SK-N-SH (cell line): ENCODE results near the gene ROBO1. TPM values are rescaled to one million over a fixed set of nuclear protein-coding genes. Genes with fewer than 3 reads are reported as not detected.

Experiments used
- CTCF ChIA-PET: fragments of 300-600, 350-600 bp; formaldehyde crosslinking; extraction: SDS; loops from one replicate; lab custom pipeline; 2021; lab: Yijun Ruan, JAX
- POLR2A ChIA-PET: fragments of 350-600 bp; sonication (Branson Sonifier 250); formaldehyde crosslinking; extraction: SDS; loops from one replicate; lab custom pipeline; 2020; ENCODE audit warnings: antibody characterized with exemption, inconsistent platforms; lab: Yijun Ruan, JAX
- DNase-seq: peaks from one replicate; pipeline ENCODE4 v3.0.0; 2012
- H2AFZ ChIP-seq: fragments of 200-600 bp; sonication (generic); 2 replicates; pipeline ENCODE4 v1.8.1; 2016; ENCODE audit warnings: antibody characterized with exemption, mild to moderate bottlenecking, low read depth
- H3F3A ChIP-seq: fragments of 200-600 bp; sonication (generic); replicated peaks from 2 replicates; pipeline ENCODE3; 2016; ENCODE audit warnings: antibody characterized with exemption, mild to moderate bottlenecking; ENCODE audit not compliant: insufficient read depth
- H3K27ac ChIP-seq, 2 experiments: fragments of 200-500 bp in 1 of 2; fragments of 200-600 bp in 1 of 2; sonication (Bioruptor generic) in 1 of 2; sonication (generic), shearing (Covaris generic) in 1 of 2; 2 replicates each; pipeline versions ENCODE4 v1.5.1 to v1.6.1; 2014 to 2016; ENCODE audit warnings: low read depth in 2 of 2, inconsistent platforms in 1 of 2, low read length in 1 of 2, mild to moderate bottlenecking in 1 of 2, mixed read lengths in 1 of 2
- H3K27me3 ChIP-seq: fragments of 200-600 bp; sonication (generic), shearing (Covaris generic); 2 replicates; pipeline ENCODE4 v1.6.1; 2016; ENCODE audit warnings: mixed run types; ENCODE audit not compliant: insufficient read depth
- H3K36me3 ChIP-seq, 2 experiments: fragments of 200-500 bp in 1 of 2; fragments of 200-600 bp in 1 of 2; sonication (Bioruptor generic) in 1 of 2; sonication (generic) in 1 of 2; replicated peaks in 1 of 2; 2 replicates each; pipeline versions ENCODE3 to v1.5.1; 2014 to 2016; ENCODE audit warnings: low read length in 1 of 2, mild to moderate bottlenecking in 1 of 2; ENCODE audit not compliant: insufficient read depth in 2 of 2, control insufficient read depth in 1 of 2
- H3K4me1 ChIP-seq, 2 experiments: fragments of 200-500 bp in 1 of 2; fragments of 200-600 bp in 1 of 2; sonication (Bioruptor generic) in 1 of 2; sonication (generic), shearing (Covaris generic) in 1 of 2; 2 replicates each; pipeline versions ENCODE4 v1.5.1 to v1.6.1; 2014 to 2016; ENCODE audit warnings: low read depth in 1 of 2, low read length in 1 of 2, mixed run types in 1 of 2; ENCODE audit not compliant: insufficient read depth in 2 of 2, control insufficient read depth in 1 of 2
- H3K4me2 ChIP-seq: fragments of 200-600 bp; sonication (generic), shearing (Covaris generic); 2 replicates; pipeline ENCODE4 v1.6.1; 2017; ENCODE audit warnings: mixed run types
- H3K4me3 ChIP-seq, 2 experiments: fragments of 200-500 bp in 1 of 2; fragments of 200-600 bp in 1 of 2; sonication (Bioruptor generic) in 1 of 2; sonication (generic), shearing (Covaris generic) in 1 of 2; 2 replicates each; pipeline versions ENCODE4 v1.5.1 to v1.8.1; 2014 to 2016; ENCODE audit warnings: low read depth in 2 of 2, inconsistent platforms in 1 of 2, low read length in 1 of 2, mild to moderate bottlenecking in 1 of 2, mixed read lengths in 1 of 2, moderate library complexity in 1 of 2
- H3K79me2 ChIP-seq: fragments of 200-600 bp; sonication (generic); 2 replicates; pipeline ENCODE4 v1.8.1; 2017; ENCODE audit warnings: mild to moderate bottlenecking; ENCODE audit not compliant: insufficient read depth
- H3K9ac ChIP-seq: fragments of 200-600 bp; sonication (generic); 2 replicates; pipeline ENCODE4 v1.6.1; 2017; ENCODE audit warnings: mixed run types
- H3K9me2 ChIP-seq: fragments of 200-600 bp; sonication (generic); 2 replicates; pipeline ENCODE4 v1.6.1; 2017; ENCODE audit warnings: mixed run types
- H3K9me3 ChIP-seq: fragments of 200-600 bp; sonication (generic); 2 replicates; pipeline ENCODE4 v1.6.1; 2017; ENCODE audit warnings: mixed run types, mild to moderate bottlenecking, moderate library complexity
- H4K20me1 ChIP-seq: fragments of 200-600 bp; sonication (generic); 2 replicates; pipeline ENCODE4 v1.6.1; 2017; ENCODE audit warnings: mild to moderate bottlenecking, mixed run types; ENCODE audit not compliant: insufficient read depth
- ELF1 ChIP-seq: IDR thresholded peaks from 2 replicates; pipeline ENCODE4 v1.4.0; 2012
- EZH2phosphoT487 ChIP-seq: fragments of 200-600 bp; sonication (generic); IDR thresholded peaks from 2 replicates; pipeline ENCODE4 v1.6.1; 2017; ENCODE audit warnings: low read depth, mixed run types, mild to moderate bottlenecking, antibody characterized with exemption, moderate library complexity, borderline replicate concordance
- FOSL2 ChIP-seq: IDR thresholded peaks from 2 replicates; pipeline ENCODE4 v1.4.0; 2012; ENCODE audit warnings: low read depth, mild to moderate bottlenecking, moderate library complexity, borderline replicate concordance
- GATA2 ChIP-seq: sonication (generic); formaldehyde crosslinking; IDR thresholded peaks from 2 replicates; pipeline ENCODE4 v1.5.0; 2020; ENCODE audit warnings: mild to moderate bottlenecking, missing genetic modification reagents
- IRF3 ChIP-seq: fragments of 150-350 bp; IDR thresholded peaks from 2 replicates; pipeline ENCODE4 v1.6.1; 2016; ENCODE audit warnings: mild to moderate bottlenecking, low read depth, low read length
- MEF2A ChIP-seq: IDR thresholded peaks from 2 replicates; pipeline ENCODE4 v1.4.0; 2012; ENCODE audit warnings: low read depth, borderline replicate concordance
- NFIC ChIP-seq: IDR thresholded peaks from 2 replicates; pipeline ENCODE4 v1.4.0; 2012; ENCODE audit warnings: borderline replicate concordance
- NRF1 ChIP-seq: IDR thresholded peaks from 2 replicates; pipeline ENCODE4 v1.6.1; 2012; ENCODE audit warnings: low read depth, mild to moderate bottlenecking, low read length
- RAD21 ChIP-seq: IDR thresholded peaks from 2 replicates; pipeline ENCODE4 v1.6.1; 2012; ENCODE audit warnings: mild to moderate bottlenecking, low read length
- RCOR1 ChIP-seq: fragments of 150-350 bp; IDR thresholded peaks from 2 replicates; pipeline ENCODE4 v1.6.1; 2017; ENCODE audit warnings: antibody characterized with exemption, low read length
- REST ChIP-seq: IDR thresholded peaks from 2 replicates; pipeline ENCODE4 v1.6.1; 2012; ENCODE audit warnings: mild to moderate bottlenecking, low read depth, low read length, moderate library complexity
- TEAD4 ChIP-seq: IDR thresholded peaks from 2 replicates; pipeline ENCODE4 v1.4.0; 2012; ENCODE audit warnings: mild to moderate bottlenecking, borderline replicate concordance; ENCODE audit not compliant: insufficient read depth
- USF1 ChIP-seq: IDR thresholded peaks from 2 replicates; pipeline ENCODE4 v1.4.0; 2012; ENCODE audit warnings: low read depth, borderline replicate concordance
- YY1 ChIP-seq: IDR thresholded peaks from 2 replicates; pipeline ENCODE4 v1.4.0; 2012; ENCODE audit warnings: low read depth, mild to moderate bottlenecking
- ZBTB33 ChIP-seq: IDR thresholded peaks from 2 replicates; pipeline ENCODE4 v1.4.0; 2012; ENCODE audit warnings: low read depth, borderline replicate concordance
- WGBS: methylation state at CpG from one replicate; pipeline ENCODE4 v1.1.6; 2017; ENCODE audit warnings: low lambda C conversion rate; 5-methylcytosine and 5-hydroxymethylcytosine counted together
- polyA plus RNA-seq, 3 experiments: library from polyadenylated mRNA; depleted of rRNA; stranded (reverse); fragments of >200 nt; gene quantifications; 2 replicates each; pipeline ENCODE4 v1.2.3, GENCODE V29; 2012

ROBO1 gene
- polyA plus RNA-seq, 1 of the 3 experiments (the other 2 are of a cell fraction): 22.7 TPM

GRCh38 chr3:78749056-78749455 is 1018.7 kb downstream of the ROBO1 start:
- TF ChIP-seq ELF1: no peak
- TF ChIP-seq FOSL2: no peak
- TF ChIP-seq RAD21: no peak
- no peak for TF ChIP-seq USF1
- no peak for TF ChIP-seq GATA2 (CRISPR knock-in tag)
- TF ChIP-seq, all 33 proteins: peak for 0
- Histone ChIP-seq H3K27me3 (no peaks in the 10 kb centered on the region), H3K27ac (no peak overlapping the region), H3F3A (peaks cover 9% of the 10 kb centered on the region), H3K36me3 (peaks cover 0 to 21% of the 10 kb centered on the region in 2 experiments), H3K9me3 (no peaks in the 10 kb centered on the region), H3K4me2 (no peak overlapping the region), H3K4me3 (no peak overlapping the region), H2AFZ (no peak overlapping the region), H4K20me1 (no peaks in the 10 kb centered on the region), H3K9me2 (no peaks in the 10 kb centered on the region; the same call in 1 of the 2 replicates), H3K79me2 (peaks cover 4% of the 10 kb centered on the region; the same call in 1 of the 2 replicates), H3K4me1 (no peaks in the 10 kb centered on the region), H3K9ac (no peak overlapping the region)
- ChIA-PET CTCF (interaction anchor here (1.3 kb wide), 1 partner anchor 239 kb away, joined by 4 read pairs; no protein-coding TSS in a partner anchor), POLR2A (no interaction called here)
- DNase-seq: no peak

- CTCF ChIA-PET: no interaction called here
- Histone ChIP-seq H3K9me3 (0 out of 2 replicates have a peak, but pooled peaks cover 12% of the 10 kb centered on the region), H3K4me2 (no peak overlapping the region), H3K27ac (no peak overlapping the region), H2AFZ (no peak overlapping the region), H3K9ac (no peak overlapping the region), H3F3A (peaks cover 9% of the 10 kb centered on the region), H3K27me3 (no peaks in the 10 kb centered on the region), H4K20me1 (no peaks in the 10 kb centered on the region), H3K79me2 (peaks cover 4% of the 10 kb centered on the region; the same call in 1 of the 2 replicates), H3K36me3 (peaks cover 0 to 27% of the 10 kb centered on the region in 2 experiments), H3K4me3 (no peak overlapping the region), H3K9me2 (no peaks in the 10 kb centered on the region; the same call in 1 of the 2 replicates), H3K4me1 (no peaks in the 10 kb centered on the region; a peak in 1 of 4 replicates)
- POLR2A ChIA-PET: no interaction called here
- DNase-seq: no peak
- WGBS: 98% methylated on average over 5 of the region's 5 CpGs
- no peak for TF ChIP-seq TEAD4
- no peak for TF ChIP-seq IRF3
- no peak for TF ChIP-seq NFIC
- no peak for TF ChIP-seq NRF1
- no peak for TF ChIP-seq EZH2phosphoT487
Measured at GRCh38 chr3:78745847-78746246, 1022.0 kb downstream of the ROBO1 start.

- TF ChIP-seq MEF2A: no peak
- TF ChIP-seq ZBTB33: no peak
- no peak for TF ChIP-seq REST
- TF ChIP-seq YY1: no peak
- TF ChIP-seq RCOR1: no peak
- TF ChIP-seq, all 33 proteins: peak for 0
- Histone ChIP-seq H3K27me3 (no peaks in the 10 kb centered on the region), H3K36me3 (peaks cover 0 to 27% of the 10 kb centered on the region in 2 experiments), H3K4me3 (no peak overlapping the region), H2AFZ (no peak overlapping the region), H3K4me2 (no peak overlapping the region), H3K4me1 (peaks cover 0 to 9% of the 10 kb centered on the region in 2 experiments; a peak in 2 of 4 replicates), H3F3A (peaks cover 11% of the 10 kb centered on the region), H3K27ac (no peak overlapping the region), H4K20me1 (no peaks in the 10 kb centered on the region), H3K79me2 (peaks cover 4% of the 10 kb centered on the region; the same call in 1 of the 2 replicates), H3K9me3 (0 out of 2 replicates have a peak, but pooled peaks cover 12% of the 10 kb centered on the region), H3K9me2 (no peaks in the 10 kb centered on the region; the same call in 1 of the 2 replicates), H3K9ac (no peak overlapping the region)
- 76% methylated on average over 1 of the region's 1 CpG for WGBS
- ChIA-PET CTCF (no interaction called here), POLR2A (no interaction called here)
- DNase-seq: no peak
Measured at GRCh38 chr3:78742491-78742890, 1025.3 kb downstream of the ROBO1 start.
